ENCODE data around the gene LRRN3. TPM values are rescaled to one million over a fixed set of nuclear protein-coding genes. Genes with fewer than 3 reads are reported as not detected.

The LRRN3 gene
- total and polyA plus RNA-seq, 8 donors = 0.30 to 1.3 (median 0.46) TPM; not detected in 1

- peak in 1 of 4 donors; percentile 36 for ATAC-seq
- TF ChIP-seq CTCF (IDR thresholded peaks at IDR 0.05) = no peak
- peaks cover 0 to 16% (median 5%) of the 10 kb centered on the region in 3 donors for H3K4me1 ChIP-seq
- no peak overlapping the region for H3K4me3 ChIP-seq
- 76 to 79% methylated on average over 3 of the region's 3 CpGs for WGBS, 2 donors
- no peaks in the 10 kb centered on the region for H3K36me3 ChIP-seq
- DNase-seq = no peak
- FAIRE-seq = no peak
- H3K27me3 ChIP-seq = no peaks in the 10 kb centered on the region
- H3K27ac ChIP-seq = no peak overlapping the region
- intact Hi-C loops (cut with DNase I) = no loop called here
- no peaks in the 10 kb centered on the region for H3K9me3 ChIP-seq
Observed at GRCh38 chr7:111108496-111108895, 17.6 kb downstream of the LRRN3 start.

DNA sequence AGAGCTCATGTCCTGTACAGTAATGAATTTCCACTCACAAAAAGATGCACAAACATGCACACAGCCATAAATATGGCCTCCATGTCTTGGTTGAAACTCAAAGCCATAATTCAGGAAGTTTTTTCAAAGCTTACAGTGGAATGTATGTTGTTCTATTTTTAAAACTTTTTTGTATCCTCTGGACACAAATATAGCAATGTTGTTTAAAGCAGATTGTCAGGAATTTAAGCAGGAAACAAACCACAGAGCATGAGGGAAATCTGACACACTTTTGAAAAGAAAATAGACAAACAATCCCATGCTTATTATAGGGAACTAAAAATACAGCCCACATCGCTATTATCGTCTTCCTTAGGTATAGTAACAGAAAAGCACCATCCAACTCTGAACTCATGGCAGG lies 21.5 kb downstream of the LRRN3 start:
- FAIRE-seq (no peak), ATAC-seq (no peak), DNase-seq (no peak)
- Histone ChIP-seq H3K9me3 (no peaks in the 10 kb centered on the region), H3K4me1 (peaks cover 0 to 22% (median 5%) of the 10 kb centered on the region in 3 donors), H3K27ac (no peak overlapping the region), H3K27me3 (no peaks in the 10 kb centered on the region), H3K36me3 (no peaks in the 10 kb centered on the region), H3K4me3 (no peak overlapping the region)
- no peak for TF ChIP-seq CTCF (IDR thresholded peaks at IDR 0.05)
- intact Hi-C loops (cut with DNase I) = no loop called here
- WGBS, 2 donors = 63 to 84% methylated on average over 2 of the region's 2 CpGs

DNA sequence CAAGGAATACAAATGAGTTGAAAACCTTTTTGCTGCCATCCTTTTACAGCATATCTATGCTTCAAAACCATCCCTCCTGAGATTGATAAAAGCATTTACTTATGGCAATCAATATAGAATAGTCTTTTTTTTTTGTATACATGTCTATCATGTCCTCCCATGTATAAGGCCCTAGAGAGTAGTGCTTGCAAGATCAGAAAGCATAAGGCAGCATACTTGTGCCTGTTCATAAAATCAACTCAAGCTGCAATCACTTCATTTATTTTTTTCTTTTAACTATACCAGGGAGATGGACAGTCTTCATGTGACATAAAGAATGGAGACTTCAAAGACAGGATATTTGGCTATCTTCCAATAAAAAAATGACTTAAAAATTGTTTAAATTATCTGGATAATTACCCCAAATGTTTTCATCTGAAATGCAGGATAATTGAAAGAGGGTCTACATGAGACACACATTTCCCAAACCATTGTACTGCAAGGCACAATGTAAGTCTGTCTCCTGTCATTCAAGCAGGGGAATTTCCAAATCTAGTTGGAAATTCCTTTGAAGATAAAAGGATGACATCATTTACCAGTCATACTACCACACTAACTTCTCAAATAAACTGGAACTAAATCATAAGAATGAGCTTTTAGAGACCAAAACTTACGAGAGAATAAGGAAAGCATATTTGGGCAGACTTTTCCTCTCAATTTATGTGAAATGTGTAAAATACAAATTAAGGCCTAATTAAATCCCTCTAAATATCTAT lies 22.5 kb downstream of the LRRN3 start:
- no peaks in the 10 kb centered on the region for H3K9me3 ChIP-seq
- ATAC-seq = peak in 2 of 4 donors; percentile 69 to 79
- peaks cover 0 to 14% (median 0%) of the 10 kb centered on the region in 3 donors for H3K4me1 ChIP-seq
- no peak overlapping the region for H3K4me3 ChIP-seq
- no peak for FAIRE-seq
- intact Hi-C loops (cut with DNase I) = no loop called here
- 68 to 70% methylated on average over 1 of the region's 1 CpG for WGBS, 2 donors
- no peaks in the 10 kb centered on the region for H3K36me3 ChIP-seq
- H3K27me3 ChIP-seq = no peaks in the 10 kb centered on the region
- TF ChIP-seq CTCF (IDR thresholded peaks at IDR 0.05) = no peak
- DNase-seq = no peak
- H3K27ac ChIP-seq = no peak overlapping the region

- H3K27me3 ChIP-seq = no peaks in the 10 kb centered on the region
- H3K36me3 ChIP-seq = no peaks in the 10 kb centered on the region
- no peak overlapping the region for H3K4me3 ChIP-seq
- 94 to 95% methylated on average over 2 of the region's 2 CpGs for WGBS, 2 donors
- DNase-seq (no peak), ATAC-seq (no peak), FAIRE-seq (no peak)
- intact Hi-C loops (cut with DNase I) = no loop called here
- TF ChIP-seq CTCF (IDR thresholded peaks at IDR 0.05) = no peak
- H3K27ac ChIP-seq = no peak overlapping the region
- peaks cover 0 to 10% (median 0%) of the 10 kb centered on the region in 3 donors for H3K4me1 ChIP-seq
- H3K9me3 ChIP-seq = no peaks in the 10 kb centered on the region
Observed at GRCh38 chr7:111115966-111116365, 25.0 kb downstream of the LRRN3 start.

GRCh38 chr7:111126987-111127386 lies 36.1 kb downstream of the LRRN3 start:
- 19 to 25% methylated on average over 3 of the region's 3 CpGs for WGBS, 2 donors
- intact Hi-C loops (cut with DNase I) = no loop called here
- no peaks in the 10 kb centered on the region for H3K4me1 ChIP-seq
- ATAC-seq (no peak), DNase-seq (no peak), FAIRE-seq (no peak)
- no peak overlapping the region for H3K4me3 ChIP-seq
- no peaks in the 10 kb centered on the region for H3K27me3 ChIP-seq
- no peaks in the 10 kb centered on the region for H3K36me3 ChIP-seq
- H3K9me3 ChIP-seq = no peaks in the 10 kb centered on the region
- no peak overlapping the region for H3K27ac ChIP-seq
- TF ChIP-seq CTCF (IDR thresholded peaks at IDR 0.05) = no peak
